HUDEP-2 (cell line): ENCODE measurements around the gene MC5R.
"Not testable (repeated sequence)": the region's sequence is repeated elsewhere in the genome, so short reads cannot be mapped to it uniquely, and the experiment has no call there.

Experiments
- DNase-seq, 76 experiments: peaks; one replicate each; lab custom pipeline; 2025; ENCODE audit not compliant: unreplicated experiment in 76 of 76; lab: John Stamatoyannopoulos, UW

The MC5R gene

GRCh38 chr18:13836559-13836958, 12.6 kb downstream of the MC5R start:
- no peak for DNase-seq

GRCh38 chr18:13849791-13850190, 25.8 kb downstream of the MC5R start:
- DNase-seq, result no peak

- DNase-seq, result not testable (repeated sequence)
These were observed 38.9 kb downstream of the MC5R start for GRCh38 chr18:13862898-13863297.

- DNase-seq, result no peak
These were observed 44.7 kb downstream of the MC5R start for GRCh38 chr18:13868501-13869271.

GRCh38 chr18:13871701-13872100, 47.8 kb downstream of the MC5R start:
- no peak for DNase-seq

GRCh38 chr18:13872373-13872772, 48.4 kb downstream of the MC5R start:
- DNase-seq, result no peak

GRCh38 chr18:13872932-13873331, 49.0 kb downstream of the MC5R start:
- no peak for DNase-seq

GRCh38 chr18:13874558-13874957, 50.6 kb downstream of the MC5R start:
- no peak for DNase-seq
